H1 (cell line): ENCODE measurements around the gene TMEM51. TPM values are rescaled to one million over a fixed set of nuclear protein-coding genes. Genes with fewer than 3 reads are reported as not detected.

Experiments used
- CTCF ChIA-PET: fragments of 300-600 bp; sonication (Branson Sonifier 250); formaldehyde crosslinking; loops from one replicate; lab custom pipeline; 2021; ENCODE audit not compliant: partially characterized antibody; lab: Charles Lee
- POLR2A ChIA-PET: fragments of 300-600 bp; sonication (Branson Sonifier 250); formaldehyde crosslinking; loops from one replicate; lab custom pipeline; 2021; ENCODE audit warnings: inconsistent platforms; ENCODE audit not compliant: partially characterized antibody; lab: Charles Lee
- DNase-seq, 2 experiments: peaks; one replicate each; pipeline versions ENCODE4 v3.0.0 to v3.0.0-alpha.2; 2010 to 2022; ENCODE audit warnings: low spot score in 2 of 2, low read depth in 1 of 2, mixed read lengths in 1 of 2
- FAIRE-seq: peaks from 2 replicates; lab custom pipeline; 2011; peaks lifted over from hg19 to GRCh38; lab: Jason Lieb, UNC
- H2AFZ ChIP-seq: 2 replicates; pipeline ENCODE4 v1.8.1; 2012; ENCODE audit warnings: low read length, inconsistent platforms
- H2AK5ac ChIP-seq: 2 replicates; pipeline ENCODE4 v1.6.1; 2013; ENCODE audit warnings: low read depth, low read length
- H2BK120ac ChIP-seq: replicated peaks from 2 replicates; pipeline ENCODE3; 2013; ENCODE audit warnings: low read depth, low read length, inconsistent platforms
- H2BK12ac ChIP-seq: 2 replicates; pipeline ENCODE4 v1.6.1; 2013; ENCODE audit warnings: low read depth, low read length
- H2BK15ac ChIP-seq: 2 replicates; pipeline ENCODE4 v1.6.1; 2013; ENCODE audit warnings: low read length
- H2BK20ac ChIP-seq: 2 replicates; pipeline ENCODE4 v1.6.1; 2013; ENCODE audit warnings: low read length
- H2BK5ac ChIP-seq: 2 replicates; pipeline ENCODE4 v1.6.1; 2013; ENCODE audit warnings: low read depth, low read length
- H3K14ac ChIP-seq: 2 replicates; pipeline ENCODE4 v1.6.1; 2013; ENCODE audit warnings: inconsistent platforms; ENCODE audit not compliant: insufficient read length
- H3K18ac ChIP-seq: 2 replicates; pipeline ENCODE4 v1.6.1; 2013; ENCODE audit warnings: low read length; ENCODE audit errors: extremely low read depth
- H3K23ac ChIP-seq: 2 replicates; pipeline ENCODE4 v1.6.1; 2013; ENCODE audit warnings: inconsistent platforms; ENCODE audit not compliant: insufficient read length
- H3K23me2 ChIP-seq: 2 replicates; pipeline ENCODE4 v1.6.1; 2013; ENCODE audit warnings: low read depth, low read length
- H3K27ac ChIP-seq: 2 replicates; pipeline ENCODE4 v1.6.1; 2011; ENCODE audit warnings: low read depth, low read length, inconsistent platforms
- H3K27me3 ChIP-seq, 4 experiments: replicated peaks in 1 of 4; 1 replicate in 1 of 4; 2 replicates in 3 of 4; pipeline versions ENCODE4 v1.6.1 to v1.8.1; 2011 to 2013; ENCODE audit warnings: low read length in 3 of 4, mild to moderate bottlenecking in 3 of 4, inconsistent platforms in 2 of 4, mixed read lengths in 2 of 4, moderate library complexity in 1 of 4; ENCODE audit not compliant: control insufficient read depth in 3 of 4, insufficient read depth in 3 of 4; ENCODE audit errors: extremely low read depth in 1 of 4
- H3K36me3 ChIP-seq, 4 experiments: 2 replicates each; pipeline versions ENCODE4 v1.6.1 to v1.8.1; 2011 to 2013; ENCODE audit warnings: mild to moderate bottlenecking in 4 of 4, low read length in 3 of 4, moderate library complexity in 2 of 4, control low read depth in 1 of 4, inconsistent platforms in 1 of 4; ENCODE audit not compliant: insufficient read depth in 4 of 4, control insufficient read depth in 2 of 4
- H3K4ac ChIP-seq: replicated peaks from 2 replicates; pipeline ENCODE3; 2013; ENCODE audit warnings: low read length, low read depth, mixed read lengths, inconsistent platforms; ENCODE audit not compliant: insufficient read length
- H3K4me1 ChIP-seq, 4 experiments: replicated peaks in 1 of 4; 1 replicate in 1 of 4; 2 replicates in 3 of 4; pipeline versions ENCODE4 v1.6.1 to v1.8.1; 2011 to 2013; ENCODE audit warnings: low read length in 3 of 4, inconsistent platforms in 2 of 4, mixed read lengths in 1 of 4; ENCODE audit not compliant: insufficient read depth in 4 of 4, control insufficient read depth in 3 of 4
- H3K4me2 ChIP-seq, 2 experiments: 2 replicates each; pipeline versions ENCODE4 v1.6.1 to v1.8.1; 2011 to 2013; ENCODE audit warnings: low read depth in 2 of 2, low read length in 2 of 2, control low read depth in 1 of 2, inconsistent platforms in 1 of 2, mild to moderate bottlenecking in 1 of 2; ENCODE audit not compliant: insufficient read depth in 1 of 2
- H3K4me3 ChIP-seq, 4 experiments: fragments of 200-600, 300-600 bp in 1 of 4; sonication (generic), shearing (Covaris generic), sonication (Bioruptor Twin) in 1 of 4; 2 replicates each; pipeline versions ENCODE4 v1.5.1 to v1.8.1; 2011 to 2016; ENCODE audit warnings: low read length in 4 of 4, low read depth in 3 of 4, control low read depth in 2 of 4, inconsistent platforms in 2 of 4, mild to moderate bottlenecking in 2 of 4, mixed read lengths in 1 of 4, moderate library complexity in 1 of 4; ENCODE audit not compliant: insufficient read depth in 2 of 4; ENCODE audit errors: extremely low read depth in 1 of 4
- H3K56ac ChIP-seq: replicated peaks from 2 replicates; pipeline ENCODE3; 2013; ENCODE audit warnings: low read depth, mild to moderate bottlenecking, mixed read lengths, low read length, inconsistent platforms; ENCODE audit not compliant: insufficient read length
- H3K79me1 ChIP-seq: 2 replicates; pipeline ENCODE4 v1.6.1; 2013; ENCODE audit warnings: low read depth, low read length, control low read depth
- H3K79me2 ChIP-seq, 2 experiments: 2 replicates each; pipeline versions ENCODE4 v1.6.1 to v1.8.1; 2012 to 2013; ENCODE audit warnings: low read length in 2 of 2, mild to moderate bottlenecking in 2 of 2, inconsistent platforms in 1 of 2; ENCODE audit not compliant: insufficient read depth in 2 of 2, control insufficient read depth in 1 of 2
- H3K9ac ChIP-seq, 4 experiments: replicated peaks in 1 of 4; 1 replicate in 1 of 4; 2 replicates in 3 of 4; pipeline versions ENCODE4 v1.6.1 to v1.8.1; 2011 to 2013; ENCODE audit warnings: low read depth in 3 of 4, low read length in 3 of 4, control low read depth in 2 of 4, mild to moderate bottlenecking in 2 of 4, moderate library complexity in 2 of 4, inconsistent platforms in 1 of 4; ENCODE audit errors: extremely low read depth in 1 of 4
- H3K9me3 ChIP-seq, 2 experiments: 2 replicates each; pipeline versions ENCODE4 v1.6.1 to v1.8.1; 2012 to 2013; ENCODE audit warnings: mild to moderate bottlenecking in 2 of 2, moderate library complexity in 2 of 2, control low read depth in 1 of 2, inconsistent platforms in 1 of 2, low read depth in 1 of 2, low read length in 1 of 2, mixed read lengths in 1 of 2; ENCODE audit not compliant: insufficient read depth in 2 of 2
- H4K20me1 ChIP-seq, 2 experiments: replicated peaks in 1 of 2; 2 replicates each; pipeline versions ENCODE3 to v1.8.1; 2011 to 2013; ENCODE audit warnings: inconsistent platforms in 2 of 2, low read length in 2 of 2, mild to moderate bottlenecking in 1 of 2; ENCODE audit not compliant: insufficient read depth in 2 of 2, control insufficient read depth in 1 of 2
- H4K5ac ChIP-seq: 2 replicates; pipeline ENCODE4 v1.6.1; 2013; ENCODE audit warnings: low read length, low read depth, mixed read lengths, inconsistent platforms; ENCODE audit not compliant: insufficient read length
- H4K8ac ChIP-seq: 2 replicates; pipeline ENCODE4 v1.8.0; 2013; ENCODE audit warnings: mild to moderate bottlenecking, moderate library complexity, low read length, inconsistent platforms; ENCODE audit not compliant: insufficient read depth; ENCODE audit errors: extremely low read depth
- H4K91ac ChIP-seq: replicated peaks from 2 replicates; pipeline ENCODE3; 2013; ENCODE audit warnings: low read length, mixed read lengths, inconsistent platforms; ENCODE audit not compliant: insufficient read length
- BACH1 ChIP-seq: IDR thresholded peaks from 2 replicates; pipeline ENCODE4 v1.6.1; 2012; ENCODE audit warnings: low read length, improper control_type of control experiment
- CREB1 ChIP-seq: IDR thresholded peaks from 2 replicates; pipeline ENCODE4 v1.6.1; 2012; ENCODE audit warnings: inconsistent platforms
- KDM1A ChIP-seq: fragments of 200-600, 300-600 bp; sonication (generic); IDR thresholded peaks from 2 replicates; pipeline ENCODE4 v1.7.1; 2016; ENCODE audit warnings: mild to moderate bottlenecking, low read length, borderline replicate concordance
- TAF1 ChIP-seq: IDR thresholded peaks from 2 replicates; pipeline ENCODE4 v1.6.1; 2011; ENCODE audit warnings: mild to moderate bottlenecking, low read depth, low read length
- WGBS, 2 experiments: shearing (Covaris generic) in 1 of 2; methylation state at CpG; one replicate each; pipeline versions ENCODE4 v1.1.6 to v1.1.7; 2013 to 2015; ENCODE audit warnings: low lambda C conversion rate in 2 of 2, mixed read lengths in 2 of 2, inconsistent platforms in 1 of 2, low coverage in 1 of 2, missing lambda C conversion rate in 1 of 2; ENCODE audit not compliant: insufficient replicate concordance in 2 of 2, insufficient coverage in 1 of 2, insufficient read length in 1 of 2; ENCODE audit errors: extremely low coverage in 1 of 2, missing lambda C conversion rate in 1 of 2; 5-methylcytosine and 5-hydroxymethylcytosine counted together
- polyA plus RNA-seq, 7 experiments: library from polyadenylated mRNA; depleted of rRNA in 3 of 7; stranded (reverse) in 5 of 7; unstranded in 2 of 7; fragments of >200 nt in 5 of 7; fragments of 200-250 nt in 2 of 7; gene quantifications; 1 replicate in 5 of 7; 2 replicates in 1 of 7; 4 replicates in 1 of 7; pipeline versions ENCODE4 v1.2.1 to v1.2.3, GENCODE V29; 2011 to 2013; ENCODE audit warnings: missing spikeins in 2 of 7, mixed read lengths in 2 of 7
- total RNA-seq: library from RNA; stranded (reverse); fragmentation: NEBNext Ultra II Directional; extraction: Animal tissue kit (Norgen Biotek cat#: 25700); gene quantifications from 2 replicates; pipeline ENCODE4 v1.2.1, GENCODE V29; 2021
- TF ChIP-seq, protein P1 (sequence below): IDR thresholded peaks from 2 replicates; pipeline ENCODE4 v1.6.1; 2012; ENCODE audit warnings: inconsistent platforms
- TF ChIP-seq, protein P2 (sequence below), 3 experiments: IDR thresholded peaks; 1 replicate in 2 of 3; 2 replicates in 1 of 3; pipeline versions ENCODE4 v1.5.1 to v1.6.1; 2011; ENCODE audit warnings: low read length in 3 of 3, mild to moderate bottlenecking in 3 of 3, inconsistent platforms in 2 of 3, low read depth in 1 of 3, moderate library complexity in 1 of 3; ENCODE audit not compliant: insufficient read depth in 1 of 3; ENCODE audit errors: control extremely low read depth in 1 of 3

Gene TMEM51
- total and polyA plus RNA-seq, 2 of the 8 experiments (the other 6 are each of a cell fraction or from before 2014, with no cell fraction given): 9.9 to 10.7 TPM

DNA sequence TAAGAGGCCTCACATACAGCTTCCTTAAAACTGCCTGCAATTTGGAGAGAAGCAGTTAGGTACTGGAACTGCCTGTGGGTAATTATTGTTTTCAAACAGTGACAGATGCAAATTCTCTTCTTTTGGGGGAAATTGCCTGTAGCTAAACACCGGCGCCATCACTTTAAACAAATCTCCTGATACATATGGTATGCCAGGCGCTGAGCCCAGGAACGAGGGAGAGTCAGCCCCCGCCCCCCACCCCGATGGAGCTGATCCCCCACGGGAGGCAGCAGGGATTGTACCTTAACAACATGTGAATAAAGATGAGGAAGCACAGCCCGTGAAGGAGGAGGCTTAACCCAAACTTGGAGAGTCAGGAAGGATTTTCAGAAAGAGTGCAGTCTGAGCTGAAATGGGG, 7.1 kb downstream of the TMEM51 start:
- Histone ChIP-seq H4K5ac (no peak overlapping the region), H3K18ac (no peak overlapping the region; the same call in 1 of the 2 replicates), H3K14ac (no peak overlapping the region), H4K8ac (no peak overlapping the region), H3K4me3 (no peak overlapping the region), H3K9ac (no peak overlapping the region; a peak in 1 of 7 replicates), H2BK120ac (no peak overlapping the region), H2BK12ac (no peak overlapping the region), H3K79me1 (peaks cover 5% of the 10 kb centered on the region; the same call in 1 of the 2 replicates), H3K56ac (no peak overlapping the region), H2BK20ac (no peak overlapping the region), H2AK5ac (0 out of 2 replicates have a peak overlapping the region, but pooled peaks have one; percentile 39), H3K79me2 (peaks cover 0 to 38% of the 10 kb centered on the region in 2 experiments; a peak in 2 of 4 replicates), H4K20me1 (peaks cover 1 to 8% of the 10 kb centered on the region in 2 experiments), H2BK5ac (no peak overlapping the region), H3K4me2 (no peak overlapping the region), H3K9me3 (no peaks in the 10 kb centered on the region), H3K27me3 (no peaks in the 10 kb centered on the region), H3K27ac (no peak overlapping the region), H4K91ac (no peak overlapping the region), H3K4ac (no peak overlapping the region), H3K36me3 (no peaks in the 10 kb centered on the region), H3K4me1 (peaks cover 3 to 11% (median 7%) of the 10 kb centered on the region in 4 experiments; a peak in 5 of 7 replicates), H2BK15ac (no peak overlapping the region), H3K23ac (no peak overlapping the region), H3K23me2 (no peaks in the 10 kb centered on the region; the same call in 1 of the 2 replicates), H2AFZ (no peak overlapping the region)
- POLR2A ChIA-PET: no interaction called here
- 73% methylated on average over 8 of the region's 8 CpGs; no CpG with 5 or more reads in 1 of the 2 experiments for WGBS, 2 experiments
- FAIRE-seq (no peak), DNase-seq (no peak)
- CTCF ChIA-PET: interaction anchor here (0.6 to 4.1 kb wide), 8 partner anchors 9 to 331 kb away, joined by 3 to 15 read pairs (median 4); no protein-coding TSS in a partner anchor
- TF ChIP-seq CREB1: no peak
- TF ChIP-seq, protein P1, sequence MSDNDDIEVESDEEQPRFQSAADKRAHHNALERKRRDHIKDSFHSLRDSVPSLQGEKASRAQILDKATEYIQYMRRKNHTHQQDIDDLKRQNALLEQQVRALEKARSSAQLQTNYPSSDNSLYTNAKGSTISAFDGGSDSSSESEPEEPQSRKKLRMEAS: no peak
- TF ChIP-seq BACH1: no peak
- TF ChIP-seq TAF1: no peak
- no peak for TF ChIP-seq KDM1A
- TF ChIP-seq, protein P2, sequence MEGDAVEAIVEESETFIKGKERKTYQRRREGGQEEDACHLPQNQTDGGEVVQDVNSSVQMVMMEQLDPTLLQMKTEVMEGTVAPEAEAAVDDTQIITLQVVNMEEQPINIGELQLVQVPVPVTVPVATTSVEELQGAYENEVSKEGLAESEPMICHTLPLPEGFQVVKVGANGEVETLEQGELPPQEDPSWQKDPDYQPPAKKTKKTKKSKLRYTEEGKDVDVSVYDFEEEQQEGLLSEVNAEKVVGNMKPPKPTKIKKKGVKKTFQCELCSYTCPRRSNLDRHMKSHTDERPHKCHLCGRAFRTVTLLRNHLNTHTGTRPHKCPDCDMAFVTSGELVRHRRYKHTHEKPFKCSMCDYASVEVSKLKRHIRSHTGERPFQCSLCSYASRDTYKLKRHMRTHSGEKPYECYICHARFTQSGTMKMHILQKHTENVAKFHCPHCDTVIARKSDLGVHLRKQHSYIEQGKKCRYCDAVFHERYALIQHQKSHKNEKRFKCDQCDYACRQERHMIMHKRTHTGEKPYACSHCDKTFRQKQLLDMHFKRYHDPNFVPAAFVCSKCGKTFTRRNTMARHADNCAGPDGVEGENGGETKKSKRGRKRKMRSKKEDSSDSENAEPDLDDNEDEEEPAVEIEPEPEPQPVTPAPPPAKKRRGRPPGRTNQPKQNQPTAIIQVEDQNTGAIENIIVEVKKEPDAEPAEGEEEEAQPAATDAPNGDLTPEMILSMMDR (IDR thresholded peaks at IDR 0.05; ENCODE audit: control extremely low read depth in 1 of 3, insufficient read depth in 1 of 3, low read depth in 1 of 3, low read length in 3 of 3): no peak
